ENCODE measurements around the gene LRP2BP.

The LRP2BP gene

GRCh38 chr4:185374573-185374972 is 21.2 kb downstream of the LRP2BP start:
- H3K14ac ChIP-seq (ENCODE audit: low read length): no peak overlapping the region
- no peak overlapping the region for H2AFZ ChIP-seq (ENCODE audit: insufficient read depth, low read length, poor library complexity)
- H3K27me3 ChIP-seq (ENCODE audit: insufficient read depth, low read length): no peaks in the 10 kb centered on the region
- H3K36me3 ChIP-seq (ENCODE audit: control insufficient read depth in 1 of 2, insufficient read depth in 2 of 2, low read length in 2 of 2): peaks cover 5 to 7% of the 10 kb centered on the region in 2 experiments
- no peak overlapping the region for H4K12ac ChIP-seq (ENCODE audit: low read depth, low read length)
- no peak overlapping the region for H2BK5ac ChIP-seq (ENCODE audit: low read depth, low read length, poor library complexity)
- no peak overlapping the region for H4K91ac ChIP-seq (ENCODE audit: low read depth, low read length)
- no peaks in the 10 kb centered on the region for H3K4me1 ChIP-seq (ENCODE audit: control insufficient read depth in 1 of 2, insufficient read depth in 2 of 2, low read length in 2 of 2)
- no peak overlapping the region for H3K23ac ChIP-seq (ENCODE audit: low read length)
- no peak overlapping the region for H3K18ac ChIP-seq (ENCODE audit: low read length)
- H3K9ac ChIP-seq (ENCODE audit: low read length): no peak overlapping the region
- no peak overlapping the region for H3K27ac ChIP-seq (ENCODE audit: low read depth, low read length)
- H3K4me2 ChIP-seq (ENCODE audit: low read length): no peak overlapping the region
- no peak overlapping the region for H2BK12ac ChIP-seq (ENCODE audit: low read length)
- no peak overlapping the region for H2BK120ac ChIP-seq (ENCODE audit: insufficient read depth, low read length, poor library complexity)
- H3K9me3 ChIP-seq (ENCODE audit: insufficient read depth, low read depth, low read length): peaks cover 2% of the 10 kb centered on the region
- no peaks in the 10 kb centered on the region for H3K79me1 ChIP-seq (ENCODE audit: low read length)
- no peaks in the 10 kb centered on the region for H3K79me2 ChIP-seq (ENCODE audit: control insufficient read depth, insufficient read depth, low read length, poor library complexity)
- H3K4ac ChIP-seq (ENCODE audit: low read depth, low read length): no peak overlapping the region
- H4K8ac ChIP-seq (ENCODE audit: low read depth, low read length): no peak overlapping the region
- no CpG with 5 or more reads among the region's 6 CpGs for WGBS (ENCODE audit: extremely low coverage, insufficient coverage, insufficient read length)
- no peak for DNase-seq
- no peak overlapping the region for H3K4me3 ChIP-seq (ENCODE audit: low read depth, low read length)
- no peak overlapping the region for H2AK5ac ChIP-seq (ENCODE audit: low read length)

GRCh38 chr4:185374027-185374426 is 21.7 kb downstream of the LRP2BP start:
- Histone ChIP-seq H4K91ac (ENCODE audit: low read depth, low read length) (no peak overlapping the region), H3K9me3 (ENCODE audit: insufficient read depth, low read depth, low read length) (peaks cover 2% of the 10 kb centered on the region), H2AFZ (ENCODE audit: insufficient read depth, low read length, poor library complexity) (no peak overlapping the region), H3K79me1 (ENCODE audit: low read length) (no peaks in the 10 kb centered on the region), H2BK12ac (ENCODE audit: low read length) (no peak overlapping the region), H4K8ac (ENCODE audit: low read depth, low read length) (no peak overlapping the region), H2BK5ac (ENCODE audit: low read depth, low read length, poor library complexity) (no peak overlapping the region), H3K4me3 (ENCODE audit: low read depth, low read length) (no peak overlapping the region), H3K23ac (ENCODE audit: low read length) (no peak overlapping the region), H3K36me3 (ENCODE audit: control insufficient read depth in 1 of 2, insufficient read depth in 2 of 2, low read length in 2 of 2) (peaks cover 5 to 7% of the 10 kb centered on the region in 2 experiments), H3K18ac (ENCODE audit: low read length) (no peak overlapping the region), H3K9ac (ENCODE audit: low read length) (no peak overlapping the region), H3K14ac (ENCODE audit: low read length) (no peak overlapping the region), H3K27ac (ENCODE audit: low read depth, low read length) (no peak overlapping the region), H2AK5ac (ENCODE audit: low read length) (no peak overlapping the region), H3K79me2 (ENCODE audit: control insufficient read depth, insufficient read depth, low read length, poor library complexity) (no peaks in the 10 kb centered on the region), H4K12ac (ENCODE audit: low read depth, low read length) (no peak overlapping the region), H2BK120ac (ENCODE audit: insufficient read depth, low read length, poor library complexity) (no peak overlapping the region), H3K4me1 (ENCODE audit: control insufficient read depth in 1 of 2, insufficient read depth in 2 of 2, low read length in 2 of 2) (no peaks in the 10 kb centered on the region), H3K4ac (ENCODE audit: low read depth, low read length) (no peak overlapping the region), H3K27me3 (ENCODE audit: insufficient read depth, low read length) (no peaks in the 10 kb centered on the region), H3K4me2 (ENCODE audit: low read length) (no peak overlapping the region)
- no CpG with 5 or more reads among the region's 7 CpGs for WGBS (ENCODE audit: extremely low coverage, insufficient coverage, insufficient read length)
- no peak for DNase-seq

- Histone ChIP-seq H3K4me1 (ENCODE audit: control insufficient read depth in 1 of 2, insufficient read depth in 2 of 2, low read length in 2 of 2) (no peaks in the 10 kb centered on the region), H2AK5ac (ENCODE audit: low read length) (no peak overlapping the region), H2BK5ac (ENCODE audit: low read depth, low read length, poor library complexity) (no peak overlapping the region), H3K14ac (ENCODE audit: low read length) (no peak overlapping the region), H2BK120ac (ENCODE audit: insufficient read depth, low read length, poor library complexity) (no peak overlapping the region), H3K79me1 (ENCODE audit: low read length) (no peaks in the 10 kb centered on the region), H3K36me3 (ENCODE audit: control insufficient read depth in 1 of 2, insufficient read depth in 2 of 2, low read length in 2 of 2) (peaks cover 5% of the 10 kb centered on the region in 2 experiments), H3K23ac (ENCODE audit: low read length) (no peak overlapping the region), H2BK12ac (ENCODE audit: low read length) (no peak overlapping the region), H3K4me3 (ENCODE audit: low read depth, low read length) (no peak overlapping the region), H4K12ac (ENCODE audit: low read depth, low read length) (no peak overlapping the region), H3K79me2 (ENCODE audit: control insufficient read depth, insufficient read depth, low read length, poor library complexity) (no peaks in the 10 kb centered on the region), H3K9me3 (ENCODE audit: insufficient read depth, low read depth, low read length) (no peaks in the 10 kb centered on the region), H3K27ac (ENCODE audit: low read depth, low read length) (no peak overlapping the region), H3K4me2 (ENCODE audit: low read length) (no peak overlapping the region), H3K4ac (ENCODE audit: low read depth, low read length) (no peak overlapping the region), H4K8ac (ENCODE audit: low read depth, low read length) (no peak overlapping the region), H4K91ac (ENCODE audit: low read depth, low read length) (no peak overlapping the region), H3K9ac (ENCODE audit: low read length) (no peak overlapping the region), H2AFZ (ENCODE audit: insufficient read depth, low read length, poor library complexity) (no peak overlapping the region), H3K27me3 (ENCODE audit: insufficient read depth, low read length) (no peaks in the 10 kb centered on the region), H3K18ac (ENCODE audit: low read length) (no peak overlapping the region)
- WGBS (ENCODE audit: extremely low coverage, insufficient coverage, insufficient read length): no CpG with 5 or more reads among the region's 11 CpGs
- DNase-seq: no peak
Measured at GRCh38 chr4:185371702-185372101, 24.0 kb downstream of the LRP2BP start.

GRCh38 chr4:185370268-185370949 is 25.3 kb downstream of the LRP2BP start:
- DNase-seq: no peak
- H3K27ac ChIP-seq (ENCODE audit: low read depth, low read length): no peak overlapping the region
- no peak overlapping the region for H2AK5ac ChIP-seq (ENCODE audit: low read length)
- H3K9me3 ChIP-seq (ENCODE audit: insufficient read depth, low read depth, low read length): no peaks in the 10 kb centered on the region
- H2AFZ ChIP-seq (ENCODE audit: insufficient read depth, low read length, poor library complexity): no peak overlapping the region
- no peaks in the 10 kb centered on the region for H3K79me1 ChIP-seq (ENCODE audit: low read length)
- H3K27me3 ChIP-seq (ENCODE audit: insufficient read depth, low read length): no peaks in the 10 kb centered on the region
- no peak overlapping the region for H3K9ac ChIP-seq (ENCODE audit: low read length)
- H4K8ac ChIP-seq (ENCODE audit: low read depth, low read length): no peak overlapping the region
- H4K91ac ChIP-seq (ENCODE audit: low read depth, low read length): no peak overlapping the region
- WGBS (ENCODE audit: extremely low coverage, insufficient coverage, insufficient read length): no CpG with 5 or more reads among the region's 11 CpGs
- no peak overlapping the region for H3K4ac ChIP-seq (ENCODE audit: low read depth, low read length)
- no peak overlapping the region for H2BK120ac ChIP-seq (ENCODE audit: insufficient read depth, low read length, poor library complexity)
- no peak overlapping the region for H2BK5ac ChIP-seq (ENCODE audit: low read depth, low read length, poor library complexity)
- no peak overlapping the region for H3K18ac ChIP-seq (ENCODE audit: low read length)
- H3K4me2 ChIP-seq (ENCODE audit: low read length): no peak overlapping the region
- H3K14ac ChIP-seq (ENCODE audit: low read length): no peak overlapping the region
- H2BK12ac ChIP-seq (ENCODE audit: low read length): no peak overlapping the region
- H3K36me3 ChIP-seq (ENCODE audit: control insufficient read depth in 1 of 2, insufficient read depth in 2 of 2, low read length in 2 of 2): peaks cover 5% of the 10 kb centered on the region in 2 experiments
- H3K4me3 ChIP-seq (ENCODE audit: low read depth, low read length): no peak overlapping the region
- no peaks in the 10 kb centered on the region for H3K79me2 ChIP-seq (ENCODE audit: control insufficient read depth, insufficient read depth, low read length, poor library complexity)
- H4K12ac ChIP-seq (ENCODE audit: low read depth, low read length): no peak overlapping the region
- no peaks in the 10 kb centered on the region for H3K4me1 ChIP-seq (ENCODE audit: control insufficient read depth in 1 of 2, insufficient read depth in 2 of 2, low read length in 2 of 2)
- H3K23ac ChIP-seq (ENCODE audit: low read length): no peak overlapping the region

All from trophoblast cell (in vitro differentiated cells and primary cell).